ENCODE measurements around the gene TAGLN. TPM values are rescaled to one million over a fixed set of nuclear protein-coding genes. Genes with fewer than 3 reads are reported as not detected.

The TAGLN gene
- total RNA-seq, 1 donor, result 4,185 TPM

- peak; percentile 46 for DNase-seq (ENCODE audit: low read depth)
- no peak for TF ChIP-seq CTCF (IDR thresholded peaks at IDR 0.05; ENCODE audit: insufficient read depth, low read depth, low read length)
- H3K4me3 ChIP-seq (ENCODE audit: low read depth, low read length), result no peak overlapping the region
Observed at GRCh38 chr11:117218133-117218915, 19.2 kb downstream of the TAGLN start.

- TF ChIP-seq CTCF (IDR thresholded peaks at IDR 0.05; ENCODE audit: insufficient read depth, low read depth, low read length), result no peak
- no peak for DNase-seq (ENCODE audit: low read depth)
- no peak overlapping the region for H3K4me3 ChIP-seq (ENCODE audit: low read depth, low read length)
Observed at GRCh38 chr11:117219001-117219400, 19.8 kb downstream of the TAGLN start.

- no peak for DNase-seq (ENCODE audit: low read depth)
- TF ChIP-seq CTCF (IDR thresholded peaks at IDR 0.05; ENCODE audit: insufficient read depth, low read depth, low read length), result no peak
- H3K4me3 ChIP-seq (ENCODE audit: low read depth, low read length), result no peak overlapping the region
Observed at GRCh38 chr11:117219455-117219854, 20.3 kb downstream of the TAGLN start.

- no peak for TF ChIP-seq CTCF (IDR thresholded peaks at IDR 0.05; ENCODE audit: insufficient read depth, low read depth, low read length)
- no peak overlapping the region for H3K4me3 ChIP-seq (ENCODE audit: low read depth, low read length)
- no peak for DNase-seq (ENCODE audit: low read depth)
Observed at GRCh38 chr11:117219995-117220394, 20.8 kb downstream of the TAGLN start.

GRCh38 chr11:117220568-117220967, 21.4 kb downstream of the TAGLN start:
- TF ChIP-seq CTCF (IDR thresholded peaks at IDR 0.05; ENCODE audit: insufficient read depth, low read depth, low read length), result no peak
- no peak overlapping the region for H3K4me3 ChIP-seq (ENCODE audit: low read depth, low read length)
- DNase-seq (ENCODE audit: low read depth), result no peak

- no peak overlapping the region for H3K4me3 ChIP-seq (ENCODE audit: low read depth, low read length)
- TF ChIP-seq CTCF (IDR thresholded peaks at IDR 0.05; ENCODE audit: insufficient read depth, low read depth, low read length), result no peak
- DNase-seq (ENCODE audit: low read depth), result no peak
Observed at GRCh38 chr11:117220999-117221774, 22.0 kb downstream of the TAGLN start.
